Hematopoietic multipotent progenitor cell treated with erythropoietin and hydrocortisone succinate and interleukin-3 and kit ligand, for 8 days (in vitro differentiated cells): ENCODE results near the gene NES.

ENCODE experiments used
- DNase-seq: peaks from one replicate; pipeline ENCODE4 v3.0.0-alpha.2; 2015

Gene NES

GRCh38 chr1:156704166-156704711, 27.0 kb upstream of the NES start:
- DNase-seq = no peak

- no peak for DNase-seq
Measured at GRCh38 chr1:156703741-156704140, 26.5 kb upstream of the NES start.

- no peak for DNase-seq
Measured at GRCh38 chr1:156703336-156703735, 26.1 kb upstream of the NES start.

GRCh38 chr1:156700736-156701531, 23.7 kb upstream of the NES start:
- DNase-seq = no peak

- DNase-seq = no peak
Measured at GRCh38 chr1:156698995-156699394, 21.8 kb upstream of the NES start.

- no peak for DNase-seq
Measured at GRCh38 chr1:156697481-156697880, 20.3 kb upstream of the NES start.

- DNase-seq = no peak
Measured at GRCh38 chr1:156696755-156697154, 19.5 kb upstream of the NES start.

- DNase-seq = no peak
Measured at GRCh38 chr1:156694690-156694962, 17.4 kb upstream of the NES start.

GRCh38 chr1:156693848-156694689, 16.9 kb upstream of the NES start:
- DNase-seq = peak; percentile 16

GRCh38 chr1:156692925-156693847, 16.0 kb upstream of the NES start:
- peak; percentile 40 for DNase-seq

GRCh38 chr1:156692441-156692924, 15.3 kb upstream of the NES start:
- no peak for DNase-seq

- no peak for DNase-seq
Measured at GRCh38 chr1:156691665-156692440, 14.6 kb upstream of the NES start.

GRCh38 chr1:156691191-156691590, 14.0 kb upstream of the NES start:
- DNase-seq = no peak

GRCh38 chr1:156690675-156691036, 13.4 kb upstream of the NES start:
- no peak for DNase-seq

- no peak for DNase-seq
Measured at GRCh38 chr1:156689953-156690674, 12.9 kb upstream of the NES start.

- DNase-seq = peak; percentile 82
Measured at GRCh38 chr1:156689035-156689952, 12.1 kb upstream of the NES start.

GRCh38 chr1:156684227-156684782, 7.1 kb upstream of the NES start:
- DNase-seq = no peak

GRCh38 chr1:156682166-156682890, 5.1 kb upstream of the NES start:
- no peak for DNase-seq
